Thoracic aorta endothelial cell (primary cell): ENCODE data around the gene PDCD10. TPM values are rescaled to one million over a fixed set of nuclear protein-coding genes. Genes with fewer than 3 reads are reported as not detected.

Experiments used
- small RNA-seq: library from RNA; depleted of rRNA; stranded (forward); fragments of <200 nt; gene quantifications from one replicate; pipeline ENCODE3, GENCODE V24; 2012
- total RNA-seq: library from RNA; depleted of rRNA; stranded (reverse); fragments of >200 nt; gene quantifications from 2 replicates; pipeline ENCODE4 v1.2.3, GENCODE V29; 2012

The PDCD10 gene
- total RNA-seq: 101 and 106 TPM in 2 replicates

GRCh38 chr3:167734498-167735232 lies at the start of gene PDCD10:
Gene PDCD10, minus strand, starts transcription at chr3:167734892. Its CDS starts 14,735 bp downstream, at chr3:167720157.

DNA sequence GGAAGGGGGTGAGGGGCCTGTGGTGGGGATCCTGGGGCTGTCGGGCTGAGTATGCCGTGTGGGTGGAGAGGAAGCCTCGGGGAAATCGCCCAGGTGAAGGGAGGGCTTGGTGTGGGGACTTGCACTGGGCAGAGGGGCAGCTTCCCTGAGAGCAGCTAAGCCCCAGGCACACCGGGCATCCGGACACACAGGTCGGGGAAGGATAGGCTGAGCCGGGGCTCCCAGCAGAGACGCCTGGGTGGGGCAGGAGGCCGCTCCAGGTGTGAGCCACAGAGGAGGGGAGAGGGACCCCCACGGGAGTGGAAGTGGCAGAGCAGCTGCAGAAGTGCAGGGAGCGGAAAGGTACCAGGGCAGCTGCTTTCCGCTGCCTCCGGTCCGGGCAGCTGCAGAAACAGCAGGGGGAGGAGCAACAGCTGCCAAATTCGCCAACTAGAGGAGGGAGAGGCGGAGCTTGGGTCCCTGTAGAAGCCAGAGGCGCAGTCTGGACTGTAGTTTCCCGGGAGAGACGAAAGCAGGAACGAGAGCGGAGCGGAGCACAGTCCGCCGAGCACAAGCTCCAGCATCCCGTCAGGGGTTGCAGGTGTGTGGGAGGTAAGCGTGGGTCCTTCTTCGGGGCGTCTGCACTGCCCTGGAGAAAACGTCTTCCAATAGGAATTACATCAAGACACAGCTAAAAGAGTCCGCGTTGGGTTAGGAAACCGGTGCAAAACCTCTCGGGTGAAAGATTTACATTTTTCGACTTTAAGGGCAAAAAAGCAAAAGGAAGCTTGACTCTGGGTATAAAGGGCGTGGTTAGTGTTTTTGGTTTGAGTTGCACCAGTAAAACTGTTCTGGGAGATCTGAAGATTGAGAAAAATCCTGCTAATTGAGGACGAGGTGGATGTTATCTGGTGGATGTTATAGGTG lies 794 bp upstream of the PDCD10 start, which contains the start of gene SERPINI1:
TSS of gene SERPINI1 (plus strand) at position 489 of the 906 bp plus-strand sequence. CDS start 53,408 bp downstream, outside the sequence.

DNA sequence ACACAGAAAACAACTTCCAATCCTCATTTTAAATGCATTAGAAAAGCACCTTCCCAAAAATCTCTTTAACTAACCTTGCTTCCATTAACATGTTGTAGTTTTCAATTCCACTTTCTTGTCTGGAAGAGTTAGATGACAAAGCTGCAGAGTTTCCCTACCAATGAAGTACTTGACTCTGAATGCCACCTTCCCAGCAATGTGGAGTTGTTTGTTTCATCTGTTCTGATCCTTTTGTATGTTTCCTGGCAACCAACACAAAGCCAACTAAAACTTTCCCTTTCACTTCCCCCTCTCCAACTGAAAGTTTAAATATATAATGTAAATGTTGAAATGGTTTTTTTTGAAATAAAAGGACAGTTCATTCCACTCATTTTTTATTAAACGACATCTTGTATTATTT lies 80.9 kb downstream of the PDCD10 start, which contains the start of gene WDR49:
TSS of gene WDR49 (minus strand) at position 183 of the 400 bp plus-strand sequence. CDS start 517 bp downstream, outside the sequence.

Small RNA genes within 50 kb of the gene (small RNA-seq; reads per million reads assigned to genes)
- gene HMGN1P8: not detected

Other genes starting within 250 kb of the PDCD10 start
- under 0.01 and 0.07 TPM in 2 replicates for gene WDR49, start 81.0 kb downstream of the PDCD10 start, total RNA-seq
- gene SERPINI1, start 829 bp upstream of the PDCD10 start, total RNA-seq: 0.27 and 1.5 TPM in 2 replicates